Endometrial microvascular endothelial cells (primary cell): ENCODE measurements around the gene ACLY. TPM values are rescaled to one million over a fixed set of nuclear protein-coding genes. Genes with fewer than 3 reads are reported as not detected.

ENCODE experiments used
- in situ Hi-C: cut with HindIII; loops from 2 replicates; pipeline ENCODE4 v1.10.0; 2017; ENCODE audit warnings: low sequenced_read_pairs, low pct_unique_long_range_greater_than_20kb; ENCODE audit errors: inconsistent ontology term
- total RNA-seq: library from RNA; depleted of rRNA; stranded (reverse); fragments of >200 nt; gene quantifications from one replicate; pipeline ENCODE4 v1.2.3, GENCODE V29; 2015; ENCODE audit errors: inconsistent ontology term

ACLY gene
- total RNA-seq, result 237 TPM

DNA sequence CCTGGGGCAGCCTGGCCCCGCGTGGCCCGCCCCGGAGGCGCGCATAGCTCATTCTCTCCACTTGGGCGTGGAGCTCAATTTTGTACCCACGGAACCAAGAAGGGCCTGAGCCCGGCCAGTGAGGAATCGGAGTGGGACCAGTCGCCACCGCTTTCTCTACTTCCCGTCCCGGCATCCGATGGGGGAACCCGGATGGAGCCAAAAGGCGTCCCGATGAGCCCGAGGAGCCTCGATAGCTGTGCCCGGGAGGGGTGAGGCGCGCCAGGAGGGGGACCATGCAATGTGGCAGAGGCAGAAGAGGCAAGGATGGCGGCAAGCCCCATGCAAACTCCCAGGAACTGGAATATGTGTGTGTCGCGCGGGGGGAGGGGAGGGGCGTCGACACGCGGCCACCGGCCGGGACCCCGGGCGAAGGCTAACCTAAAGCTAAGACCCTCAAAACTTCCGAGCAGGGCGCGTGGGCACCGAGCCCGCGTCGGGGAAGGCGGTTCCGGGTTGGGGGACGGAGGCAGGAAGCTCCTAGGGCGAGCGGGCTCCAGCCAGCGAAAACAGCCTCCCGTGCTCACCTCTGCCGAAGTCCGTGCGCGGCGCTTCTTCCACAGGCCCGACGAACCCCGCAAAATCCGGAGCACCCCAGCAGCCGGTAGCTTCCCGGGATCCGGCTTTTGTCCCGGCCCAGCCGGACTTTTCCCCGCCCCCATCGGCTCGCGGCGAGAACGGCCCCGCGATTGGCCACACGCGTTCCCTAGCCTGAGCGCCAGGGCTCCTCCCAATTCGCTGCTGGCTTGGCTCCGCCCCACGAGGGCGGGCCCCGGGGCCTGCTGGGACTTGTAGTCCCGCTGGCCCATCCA, at the start of gene ACLY:
ACLY (minus strand) TSS at position 638 of the 851 bp plus-strand sequence. CDS start 5,078 bp downstream, outside the sequence.
- in situ Hi-C loops, result no loop called here

DNA sequence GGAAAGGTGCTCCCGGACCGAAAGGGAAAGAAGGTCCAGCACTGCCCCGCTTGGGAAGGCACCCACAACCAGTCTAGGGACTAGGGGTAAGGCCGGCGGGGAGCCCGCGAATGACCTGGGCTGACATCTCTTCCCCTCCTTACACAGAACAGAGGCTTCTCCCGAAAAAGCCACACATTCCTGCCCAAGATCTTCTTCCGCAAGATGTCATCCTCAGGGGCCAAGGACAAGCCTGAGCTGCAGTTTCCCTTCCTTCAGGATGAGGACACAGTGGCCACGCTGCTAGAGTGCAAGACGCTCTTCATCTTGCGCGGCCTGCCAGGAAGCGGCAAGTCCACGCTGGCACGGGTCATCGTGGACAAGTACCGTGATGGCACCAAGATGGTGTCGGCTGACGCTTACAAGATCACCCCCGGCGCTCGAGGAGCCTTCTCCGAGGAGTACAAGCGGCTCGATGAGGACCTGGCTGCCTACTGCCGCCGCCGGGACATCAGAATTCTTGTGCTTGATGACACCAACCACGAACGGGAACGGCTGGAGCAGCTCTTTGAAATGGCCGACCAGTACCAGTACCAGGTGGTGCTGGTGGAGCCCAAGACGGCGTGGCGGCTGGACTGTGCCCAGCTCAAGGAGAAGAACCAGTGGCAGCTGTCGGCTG, 49.3 kb upstream of the ACLY start:
- in situ Hi-C loops, result loop anchor here (25.0 kb wide), 1 partner anchor 144 kb away; the partner anchor contains the start of genes DHX58, HSPB9 and KAT2A

DNA sequence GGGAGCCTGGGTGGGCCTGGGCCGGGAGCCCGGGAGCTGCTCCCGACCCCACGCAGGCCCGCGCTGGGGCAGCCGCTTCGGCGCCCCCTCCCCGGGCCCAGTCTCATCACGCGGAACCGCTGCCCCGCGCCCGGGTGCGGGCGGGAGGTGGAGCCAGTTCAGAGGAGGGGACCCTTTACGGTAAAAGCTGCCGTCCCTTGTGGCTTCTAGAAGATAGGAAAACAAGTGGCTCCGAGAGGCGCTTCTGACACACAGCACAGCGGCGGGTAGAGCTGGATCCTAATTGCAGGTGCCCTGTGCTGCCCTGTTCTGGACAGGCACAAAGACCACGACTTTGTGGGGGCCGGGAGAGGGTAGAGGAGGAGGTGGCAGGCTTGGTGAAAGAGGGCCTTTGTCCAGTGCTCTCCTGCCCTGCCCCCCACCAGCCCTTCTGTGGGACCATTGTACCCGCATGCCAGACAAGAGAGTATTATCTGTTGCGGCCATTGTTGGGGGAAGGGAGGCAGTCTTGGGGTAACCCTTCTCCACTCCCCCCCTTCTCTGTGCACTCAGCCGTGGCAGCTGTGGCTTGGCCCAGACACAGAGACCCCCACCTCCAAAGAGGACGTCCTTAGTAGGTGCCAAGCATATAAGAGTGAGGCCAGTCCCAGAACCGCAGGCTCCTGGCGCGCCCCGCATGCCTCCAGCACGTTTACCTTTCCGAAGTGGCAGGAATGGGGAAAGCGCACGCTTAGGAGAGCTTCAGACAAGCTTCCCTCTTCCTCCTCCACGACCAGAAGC, 48.6 kb upstream of the ACLY start:
- in situ Hi-C loops, result loop anchor here (25.0 kb wide), 1 partner anchor 145 kb away; the partner anchor contains the start of genes DHX58, HSPB9 and KAT2A

DNA sequence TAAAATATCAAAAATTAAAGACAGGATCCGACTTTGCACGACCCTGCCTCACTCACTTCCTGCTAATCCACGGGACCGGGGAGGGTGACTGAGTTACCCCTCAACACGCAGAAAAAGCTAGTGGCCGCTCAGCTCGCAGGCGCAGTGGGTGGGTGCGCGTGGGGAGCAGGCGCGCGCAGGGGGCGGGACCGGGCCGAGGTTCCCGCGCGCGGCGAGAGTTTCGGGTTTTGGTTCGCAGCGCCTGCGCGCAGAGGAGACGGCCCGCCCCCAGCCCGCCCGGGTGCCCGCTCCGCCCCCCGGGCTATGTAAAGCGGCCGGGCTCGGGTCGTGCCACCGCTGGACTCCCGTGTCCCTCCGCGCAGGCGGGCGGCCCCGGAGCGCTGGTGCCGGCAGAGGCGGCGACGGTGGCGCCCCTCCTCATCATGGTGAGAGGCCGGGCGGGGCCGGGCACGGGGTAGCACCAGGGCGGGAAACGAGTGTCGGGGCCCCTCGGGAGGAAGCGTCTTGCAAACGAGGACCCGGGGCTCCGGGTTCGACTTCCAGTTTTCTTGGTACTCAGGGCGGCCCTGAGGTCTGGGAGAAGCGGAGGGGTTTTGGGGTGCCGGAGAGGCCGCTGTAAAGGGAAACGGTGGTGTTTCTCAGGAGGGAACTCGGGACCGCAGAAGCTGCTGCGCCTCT, 47.9 kb upstream of the ACLY start, which contains the start of gene CNP:
CNP (plus strand) TSS at position 333 of the 678 bp plus-strand sequence; CDS start at position 423, 90 bp downstream.
- in situ Hi-C loops, result loop anchor here (25.0 kb wide), 1 partner anchor 146 kb away; the partner anchor contains the start of genes DHX58, HSPB9 and KAT2A

DNA sequence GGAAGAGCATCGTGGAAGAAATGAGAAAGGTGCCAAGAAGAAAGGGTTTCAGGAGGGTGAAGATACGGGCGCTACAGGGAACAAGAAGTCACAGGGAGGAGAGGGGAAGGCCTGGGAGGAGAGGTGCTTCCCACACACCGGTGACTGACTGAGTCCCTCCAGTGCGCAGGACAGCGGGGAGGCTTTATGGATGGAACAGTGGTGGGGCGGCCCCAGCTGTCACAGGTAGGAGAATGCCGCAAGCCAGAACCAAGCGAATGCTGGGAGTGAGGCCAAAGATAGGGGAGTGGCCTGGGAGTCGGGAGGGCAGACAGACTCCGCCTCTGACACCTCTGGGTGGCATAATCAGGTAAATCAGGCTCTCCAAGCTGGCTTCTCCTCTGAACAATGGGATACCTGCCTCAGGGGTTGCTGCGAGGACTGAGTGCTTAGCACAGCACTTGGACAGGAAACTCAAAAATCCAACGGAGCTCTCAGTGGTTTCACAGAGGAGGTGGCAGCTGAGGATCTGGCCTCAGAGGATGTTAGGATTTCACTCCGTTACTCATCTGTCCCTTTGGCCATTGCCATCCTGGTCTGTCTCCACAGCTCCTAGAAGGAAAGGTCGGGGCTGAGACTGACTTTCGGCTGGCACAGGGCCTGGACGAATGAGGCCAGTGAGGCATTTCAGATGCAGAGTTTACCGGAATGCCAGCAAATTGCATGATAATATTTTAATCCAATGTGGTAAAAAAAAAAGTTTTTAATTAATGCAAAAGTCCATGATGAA, 47.1 kb upstream of the ACLY start:
- in situ Hi-C loops, result loop anchor here (25.0 kb wide), 1 partner anchor 146 kb away; the partner anchor contains the start of genes DHX58, HSPB9 and KAT2A

DNA sequence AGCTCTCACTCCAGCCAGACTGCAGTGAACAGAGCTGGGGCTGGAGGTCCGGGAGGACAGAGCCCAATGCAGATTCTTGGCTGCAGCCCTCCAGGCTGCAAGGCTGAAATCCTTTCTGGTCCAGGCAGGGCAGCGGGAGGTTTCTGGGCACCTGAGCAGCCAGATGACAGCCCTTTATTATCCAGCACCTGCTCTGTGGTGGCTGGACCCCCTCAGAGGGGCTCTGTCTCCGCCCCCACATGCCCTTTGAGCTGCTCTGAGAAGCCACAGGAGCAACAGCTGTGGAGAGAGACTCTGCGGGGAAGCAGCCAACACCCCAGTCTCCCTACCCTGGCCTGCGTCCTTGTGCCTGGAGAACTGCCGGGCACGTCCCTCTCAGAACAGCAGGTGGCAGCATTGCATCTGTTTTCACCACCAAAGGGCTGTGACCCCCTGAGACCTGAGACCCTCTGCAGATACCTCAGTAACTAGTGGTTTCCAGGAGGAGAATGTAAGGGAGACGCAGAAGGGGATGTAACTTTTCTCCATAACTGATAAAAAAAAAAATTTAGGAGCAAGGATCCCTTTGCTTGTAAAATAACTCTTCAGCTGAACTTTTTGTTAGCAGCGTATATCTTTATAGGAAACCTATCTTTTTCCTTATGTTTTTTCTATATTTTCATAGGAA, 44.1 kb upstream of the ACLY start:
- in situ Hi-C loops, result loop anchor here (25.0 kb wide), 1 partner anchor 149 kb away; the partner anchor contains the start of genes DHX58, HSPB9 and KAT2A

DNA sequence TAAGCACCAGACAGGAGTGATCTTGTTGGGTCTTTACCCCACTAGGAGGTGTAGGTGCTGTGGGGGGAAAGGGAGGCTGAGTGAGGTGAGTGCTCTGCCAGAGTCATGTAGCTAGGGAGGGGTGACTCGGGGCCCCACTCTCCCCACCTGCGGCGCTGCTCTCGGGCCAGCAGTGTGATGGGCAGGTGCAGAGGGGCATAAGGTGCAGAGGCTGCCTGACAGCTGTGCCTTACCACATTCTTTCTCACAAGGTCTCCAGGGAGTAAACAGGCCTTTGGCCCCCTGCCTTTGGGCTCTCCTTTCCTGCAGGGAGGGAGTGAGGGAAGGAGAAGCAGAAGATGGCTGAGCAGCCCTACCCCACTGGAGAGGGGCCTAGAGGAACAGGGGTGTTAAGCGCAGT, 43.4 kb upstream of the ACLY start:
- in situ Hi-C loops, result loop anchor here (25.0 kb wide), 1 partner anchor 150 kb away; the partner anchor contains the start of genes DHX58, HSPB9 and KAT2A

DNA sequence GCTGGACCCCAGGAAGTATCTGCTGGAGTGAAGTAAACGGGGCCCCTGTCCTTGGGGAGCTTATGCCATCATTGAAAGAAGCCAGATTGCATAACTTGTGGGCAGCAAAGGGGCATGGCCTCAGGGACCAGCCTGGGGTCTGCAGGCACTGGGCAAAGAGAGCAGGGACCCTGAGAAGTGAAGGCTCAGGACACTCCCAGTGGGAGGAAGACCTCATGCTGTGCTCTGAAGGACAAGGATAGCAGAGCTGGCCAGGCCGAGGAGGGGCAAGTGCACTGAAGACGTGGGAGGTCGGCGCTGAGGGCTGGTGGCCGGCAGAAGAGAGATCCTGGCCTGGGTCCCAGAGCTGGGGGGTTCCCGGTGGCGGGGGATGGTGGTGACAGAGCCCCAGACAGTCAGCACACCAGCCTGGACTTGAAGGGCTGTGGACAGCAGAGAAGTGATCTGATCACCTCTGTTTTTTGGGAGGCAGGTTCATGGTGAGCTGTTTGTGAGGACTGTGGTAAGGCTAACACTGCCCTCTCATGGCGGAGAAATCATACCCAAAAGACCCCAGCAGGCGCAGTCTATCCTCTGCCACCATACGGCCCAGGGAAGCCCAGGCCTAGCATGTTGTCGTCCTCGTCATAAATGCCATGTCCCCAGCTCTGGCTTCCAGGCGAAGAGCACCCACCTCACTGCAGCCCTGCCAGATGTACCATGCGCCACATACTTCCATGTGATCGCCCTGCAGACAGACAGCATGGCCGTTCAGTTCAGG, 40.8 kb upstream of the ACLY start:
- in situ Hi-C loops, result loop anchor here (25.0 kb wide), 1 partner anchor 153 kb away; the partner anchor contains the start of genes DHX58, HSPB9 and KAT2A

DNA sequence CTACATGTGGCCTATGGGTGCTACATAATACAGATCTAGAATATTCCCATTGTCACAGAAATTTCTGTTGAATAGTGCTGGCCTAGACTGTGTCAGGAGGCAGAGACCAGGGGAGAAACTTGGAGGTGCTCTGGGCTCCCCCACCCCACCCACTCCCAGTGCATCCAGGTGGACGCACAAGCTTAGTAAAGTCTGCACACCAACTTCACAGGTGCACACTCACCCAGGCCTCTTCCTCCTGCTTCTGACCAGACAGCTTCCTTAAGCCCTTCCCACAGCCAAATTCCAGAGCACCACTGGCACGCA, 40.2 kb upstream of the ACLY start:
- in situ Hi-C loops, result loop anchor here (25.0 kb wide), 1 partner anchor 153 kb away; the partner anchor contains the start of genes DHX58, HSPB9 and KAT2A

DNA sequence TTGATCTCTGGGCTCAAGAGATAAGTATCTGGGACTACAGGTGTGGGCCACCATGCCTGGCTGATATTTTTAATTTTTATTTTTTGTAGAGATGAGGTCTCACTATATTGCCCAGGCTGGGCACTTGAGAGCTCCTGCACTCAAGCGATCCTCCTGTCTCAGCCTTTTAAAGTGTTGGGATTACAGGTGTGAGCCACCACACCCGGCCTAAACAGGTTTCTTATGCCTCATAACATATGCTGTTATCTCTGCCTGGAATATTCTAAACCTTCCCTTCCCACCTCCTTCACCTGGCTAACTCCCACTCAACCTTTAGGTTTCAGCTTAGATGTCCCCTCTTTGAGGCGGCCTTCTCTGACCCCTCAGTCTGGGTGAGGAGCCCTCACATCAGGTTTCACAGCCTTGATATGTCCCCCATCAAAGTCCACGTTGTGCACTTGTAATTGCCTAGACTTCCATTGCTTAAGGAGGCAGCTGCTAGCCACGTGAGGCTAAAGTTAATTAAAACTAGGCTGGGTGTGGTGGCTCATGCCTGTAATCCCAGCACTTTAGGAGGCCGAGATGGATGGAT, 39.2 kb upstream of the ACLY start:
- in situ Hi-C loops, result loop anchor here (25.0 kb wide), 1 partner anchor 154 kb away; the partner anchor contains the start of genes DHX58, HSPB9 and KAT2A

DNA sequence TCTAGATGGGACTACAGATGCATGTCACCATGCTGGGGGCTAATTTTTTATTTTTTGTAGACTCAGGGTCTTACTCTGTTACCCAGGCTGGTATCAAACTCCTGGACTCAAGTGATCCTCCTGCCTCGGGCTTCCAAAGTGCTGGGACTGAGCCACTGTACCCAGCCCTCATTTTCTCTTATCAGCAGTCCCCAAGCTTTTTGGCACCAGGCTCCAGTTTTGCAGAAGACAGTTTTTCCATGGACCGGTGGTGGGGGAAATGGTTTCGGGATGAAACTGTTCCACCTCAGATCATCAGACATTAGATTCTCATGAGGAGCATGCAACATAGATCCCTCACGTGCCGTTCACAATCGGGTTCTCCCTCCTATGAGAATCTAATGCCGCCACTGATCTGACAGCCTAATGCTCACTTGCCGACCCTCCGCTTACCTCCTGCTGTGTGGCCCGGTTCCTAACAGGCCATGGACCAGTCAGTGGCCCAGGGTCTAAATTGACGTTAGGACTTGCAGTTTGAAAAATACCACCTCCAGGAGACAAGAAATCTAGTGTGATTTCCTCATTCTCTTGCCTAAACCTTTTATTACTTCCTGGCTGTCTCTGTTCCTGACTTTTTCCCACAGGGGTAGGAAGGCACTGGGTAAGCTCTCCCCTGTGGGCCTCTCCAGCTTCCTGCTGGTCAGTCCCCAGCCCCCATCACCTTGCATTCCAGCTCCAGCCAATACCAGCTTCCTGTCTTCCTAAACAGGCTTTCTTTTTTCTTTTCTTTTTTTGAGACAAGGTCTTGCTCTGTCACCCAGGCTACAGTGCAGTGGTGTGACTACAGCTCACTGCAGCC, 38.5 kb upstream of the ACLY start:
- in situ Hi-C loops, result loop anchor here (25.0 kb wide), 1 partner anchor 155 kb away; the partner anchor contains the start of genes DHX58, HSPB9 and KAT2A

DNA sequence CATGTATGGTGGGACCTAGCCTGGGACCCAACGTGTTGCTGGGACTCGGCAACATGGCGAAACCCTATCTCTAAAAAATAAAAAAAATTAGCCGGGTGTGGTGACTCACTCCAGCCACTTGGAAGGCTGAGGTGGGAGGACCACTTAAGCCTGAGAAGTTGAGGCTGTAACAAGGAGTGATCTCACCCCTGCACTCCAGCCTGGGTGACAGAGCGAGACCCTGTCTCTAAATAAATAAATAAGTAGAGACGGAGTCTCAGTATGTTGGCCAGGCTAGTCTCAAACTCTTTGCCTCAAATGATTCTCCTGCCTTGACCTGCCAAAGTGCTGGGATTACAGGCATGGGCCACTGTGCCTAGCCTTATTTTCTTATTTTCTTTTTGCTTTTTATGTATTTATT, 37.8 kb upstream of the ACLY start:
- in situ Hi-C loops, result loop anchor here (25.0 kb wide), 1 partner anchor 156 kb away; the partner anchor contains the start of genes DHX58, HSPB9 and KAT2A

DNA sequence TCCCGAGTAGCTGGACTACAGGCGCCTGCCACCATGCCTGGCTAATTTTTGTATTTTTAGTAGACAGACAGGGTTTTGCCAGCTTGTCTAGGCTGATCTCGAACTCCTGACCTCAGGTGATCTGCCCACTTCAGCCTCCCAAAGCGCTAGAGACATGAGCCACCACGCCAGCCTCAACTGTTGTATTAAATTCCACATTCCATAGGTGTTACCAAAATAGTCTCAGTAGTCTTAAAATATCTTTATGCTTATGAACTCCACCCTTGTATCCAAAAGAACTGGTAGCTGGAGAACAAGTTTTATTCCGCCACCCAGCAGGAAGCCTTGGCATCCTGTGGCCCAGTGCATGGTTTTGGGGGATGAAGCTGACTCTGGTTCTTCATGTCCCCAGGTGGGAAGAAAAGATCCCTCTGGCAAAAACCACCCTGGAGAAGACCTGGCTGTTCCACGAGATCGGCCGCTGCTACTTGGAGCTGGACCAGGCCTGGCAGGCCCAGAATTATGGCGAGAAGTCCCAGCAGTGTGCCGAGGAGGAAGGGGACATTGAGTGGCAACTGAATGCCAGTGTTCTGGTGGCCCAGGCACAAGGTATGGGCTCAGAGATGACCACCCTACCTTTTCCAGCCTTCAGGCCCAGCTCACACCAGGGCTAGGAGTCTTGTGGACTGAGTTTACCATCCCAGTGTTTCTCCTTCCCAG, 30.2 kb upstream of the ACLY start:
- in situ Hi-C loops, result no loop called here

DNA sequence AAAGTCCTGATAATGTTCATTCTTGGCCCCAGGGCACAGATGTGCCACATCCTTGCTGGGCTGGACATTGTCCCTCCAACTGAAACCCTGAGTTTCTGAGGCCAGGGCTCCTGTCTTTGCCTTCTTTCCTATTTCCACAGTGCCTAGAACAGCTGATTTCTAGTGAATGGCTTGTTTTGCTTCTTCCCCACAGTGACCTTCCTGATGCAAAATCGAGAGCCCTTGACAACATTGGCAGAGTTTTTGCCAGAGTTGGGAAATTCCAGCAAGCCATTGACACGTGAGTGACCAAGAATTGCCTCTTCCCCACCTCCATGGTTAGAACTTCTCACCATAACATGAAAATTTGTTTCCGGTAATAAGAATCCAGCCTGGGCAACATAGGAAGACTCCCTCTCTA, 26.2 kb upstream of the ACLY start:
- in situ Hi-C loops, result no loop called here
